ENCODE measurements around the gene ATG7. TPM values are rescaled to one million over a fixed set of nuclear protein-coding genes. Genes with fewer than 3 reads are reported as not detected.
A peak's percentile ranks its signal among the peaks of the same experiment; 100 is the strongest.

ATG7 gene
- total and polyA plus RNA-seq, 11 donors = 4.4 to 45.1 (median 14.4) TPM

DNA sequence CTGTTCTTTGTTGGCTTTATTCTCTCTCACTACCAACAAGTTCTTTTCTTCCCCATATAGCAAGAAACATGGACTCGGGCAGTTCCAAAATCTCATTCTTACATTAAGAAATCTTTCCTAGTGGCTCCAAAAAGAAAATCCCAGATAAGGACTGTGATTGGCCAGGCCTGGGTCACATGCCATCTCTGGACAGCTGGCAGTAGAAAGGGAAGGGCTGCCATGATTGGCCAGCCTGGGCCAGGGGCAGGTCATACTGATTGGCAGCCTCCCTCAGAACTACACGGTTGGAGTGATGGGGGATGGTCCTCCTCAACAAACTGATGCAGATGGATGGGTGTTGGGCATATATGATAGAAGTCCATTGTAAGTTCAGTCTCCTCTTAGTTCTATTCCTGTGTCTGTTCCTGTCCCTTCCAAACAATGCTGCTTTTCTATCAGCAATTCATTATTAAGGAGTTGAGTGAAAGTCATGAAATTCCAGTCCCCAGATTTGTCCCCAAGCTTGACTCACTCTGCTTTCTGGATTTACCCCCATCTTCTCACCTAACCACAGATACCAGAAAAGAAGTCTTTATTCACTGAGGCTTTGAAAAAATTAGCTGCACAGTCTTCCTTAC lies 175.5 kb downstream of the ATG7 start:
- no peak overlapping the region for H3K27ac ChIP-seq
- ATAC-seq (no peak), DNase-seq (no peak)
- H3K9me3 ChIP-seq = no peaks in the 10 kb centered on the region
- TF ChIP-seq POLR2A (IDR thresholded peaks at IDR 0.05) = no peak
- TF ChIP-seq, protein P1, sequence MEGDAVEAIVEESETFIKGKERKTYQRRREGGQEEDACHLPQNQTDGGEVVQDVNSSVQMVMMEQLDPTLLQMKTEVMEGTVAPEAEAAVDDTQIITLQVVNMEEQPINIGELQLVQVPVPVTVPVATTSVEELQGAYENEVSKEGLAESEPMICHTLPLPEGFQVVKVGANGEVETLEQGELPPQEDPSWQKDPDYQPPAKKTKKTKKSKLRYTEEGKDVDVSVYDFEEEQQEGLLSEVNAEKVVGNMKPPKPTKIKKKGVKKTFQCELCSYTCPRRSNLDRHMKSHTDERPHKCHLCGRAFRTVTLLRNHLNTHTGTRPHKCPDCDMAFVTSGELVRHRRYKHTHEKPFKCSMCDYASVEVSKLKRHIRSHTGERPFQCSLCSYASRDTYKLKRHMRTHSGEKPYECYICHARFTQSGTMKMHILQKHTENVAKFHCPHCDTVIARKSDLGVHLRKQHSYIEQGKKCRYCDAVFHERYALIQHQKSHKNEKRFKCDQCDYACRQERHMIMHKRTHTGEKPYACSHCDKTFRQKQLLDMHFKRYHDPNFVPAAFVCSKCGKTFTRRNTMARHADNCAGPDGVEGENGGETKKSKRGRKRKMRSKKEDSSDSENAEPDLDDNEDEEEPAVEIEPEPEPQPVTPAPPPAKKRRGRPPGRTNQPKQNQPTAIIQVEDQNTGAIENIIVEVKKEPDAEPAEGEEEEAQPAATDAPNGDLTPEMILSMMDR (IDR thresholded peaks at IDR 0.05) = no peak
- H3K27me3 ChIP-seq = no peaks in the 10 kb centered on the region
- peaks cover 0 to 3% (median 0%) of the 10 kb centered on the region in 9 donors for H3K36me3 ChIP-seq
- intact Hi-C loops (cut with DNase I) = loop anchor here in 1 of 10 donors (10.0 kb wide), 1 partner anchor 53 kb away; no protein-coding TSS in a partner anchor
- whole genome bisulfite sequencing, 4 donors = 40 to 90% (median 44%) methylated on average over 2 of the region's 2 CpGs
- no peak overlapping the region for H3K4me3 ChIP-seq
- H3K4me1 ChIP-seq = peaks cover 0 to 16% (median under 1%) of the 10 kb centered on the region in 12 donors

DNA sequence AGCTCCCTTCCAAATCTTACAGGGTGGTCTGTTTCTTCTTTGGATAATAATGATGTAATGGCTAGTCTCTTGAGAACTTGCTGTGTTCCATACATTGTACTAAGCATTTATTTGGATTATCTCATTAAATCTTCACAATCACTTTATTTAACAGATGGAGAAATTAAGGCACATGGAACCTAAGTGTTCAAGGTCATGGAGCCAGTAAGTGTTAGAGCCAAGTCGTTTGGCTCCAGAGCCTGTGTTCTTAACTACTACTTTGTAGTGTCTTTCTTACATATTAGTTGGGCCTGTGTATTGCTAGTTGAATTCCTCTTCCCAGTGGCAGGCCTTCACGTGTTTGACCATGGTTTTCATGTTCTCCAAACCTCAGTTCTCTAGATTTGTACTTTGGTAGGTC lies 177.8 kb downstream of the ATG7 start:
- Histone ChIP-seq H3K27ac (no peak overlapping the region), H3K36me3 (peaks cover 0 to 2% (median 0%) of the 10 kb centered on the region in 9 donors), H3K9me3 (no peaks in the 10 kb centered on the region), H3K27me3 (no peaks in the 10 kb centered on the region), H3K4me3 (no peak overlapping the region), H3K4me1 (peaks cover 0 to 32% (median 12%) of the 10 kb centered on the region in 12 donors)
- intact Hi-C loops (cut with DNase I) = no loop called here
- 90 to 96% (median 94%) methylated on average over 2 of the region's 2 CpGs for WGBS, 4 donors
- DNase-seq (no peak), ATAC-seq (no peak)
- TF ChIP-seq, protein P1 (IDR thresholded peaks at IDR 0.05) = no peak
- no peak for TF ChIP-seq POLR2A (IDR thresholded peaks at IDR 0.05)

DNA sequence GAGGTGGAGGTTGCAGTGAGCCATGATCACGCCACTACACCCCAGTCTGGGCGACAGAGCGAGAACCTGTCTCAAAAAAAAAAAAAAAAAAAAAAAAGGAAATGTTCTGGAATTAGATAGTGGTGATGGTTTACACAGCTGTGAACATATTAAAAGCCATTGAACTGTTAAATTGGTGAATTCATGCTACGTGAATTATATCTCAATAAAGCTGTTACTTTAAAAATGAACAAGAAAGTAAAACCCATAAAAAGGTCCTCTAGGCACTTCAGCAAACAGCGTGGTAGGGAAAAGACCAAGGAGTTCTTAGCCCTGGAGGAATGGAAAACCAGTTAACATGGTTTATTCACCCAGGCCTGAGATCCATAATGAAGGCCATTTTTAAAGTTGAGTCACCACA lies 180.1 kb downstream of the ATG7 start:
- peak overlapping the region in 5 of 12 donors; percentile 4 to 79 (median 57) for H3K27ac ChIP-seq
- H3K4me1 ChIP-seq = peaks cover 0 to 26% (median 7%) of the 10 kb centered on the region in 12 donors
- WGBS, 4 donors = 74 to 94% (median 83%) methylated on average over 5 of the region's 5 CpGs
- no peak overlapping the region for H3K4me3 ChIP-seq
- TF ChIP-seq, protein P1 (IDR thresholded peaks at IDR 0.05) = no peak
- TF ChIP-seq POLR2A (IDR thresholded peaks at IDR 0.05) = no peak
- no peaks in the 10 kb centered on the region for H3K9me3 ChIP-seq
- H3K36me3 ChIP-seq = no peaks in the 10 kb centered on the region
- H3K27me3 ChIP-seq = no peaks in the 10 kb centered on the region
- ATAC-seq (no peak), DNase-seq (no peak)
- intact Hi-C loops (cut with DNase I) = no loop called here

DNA sequence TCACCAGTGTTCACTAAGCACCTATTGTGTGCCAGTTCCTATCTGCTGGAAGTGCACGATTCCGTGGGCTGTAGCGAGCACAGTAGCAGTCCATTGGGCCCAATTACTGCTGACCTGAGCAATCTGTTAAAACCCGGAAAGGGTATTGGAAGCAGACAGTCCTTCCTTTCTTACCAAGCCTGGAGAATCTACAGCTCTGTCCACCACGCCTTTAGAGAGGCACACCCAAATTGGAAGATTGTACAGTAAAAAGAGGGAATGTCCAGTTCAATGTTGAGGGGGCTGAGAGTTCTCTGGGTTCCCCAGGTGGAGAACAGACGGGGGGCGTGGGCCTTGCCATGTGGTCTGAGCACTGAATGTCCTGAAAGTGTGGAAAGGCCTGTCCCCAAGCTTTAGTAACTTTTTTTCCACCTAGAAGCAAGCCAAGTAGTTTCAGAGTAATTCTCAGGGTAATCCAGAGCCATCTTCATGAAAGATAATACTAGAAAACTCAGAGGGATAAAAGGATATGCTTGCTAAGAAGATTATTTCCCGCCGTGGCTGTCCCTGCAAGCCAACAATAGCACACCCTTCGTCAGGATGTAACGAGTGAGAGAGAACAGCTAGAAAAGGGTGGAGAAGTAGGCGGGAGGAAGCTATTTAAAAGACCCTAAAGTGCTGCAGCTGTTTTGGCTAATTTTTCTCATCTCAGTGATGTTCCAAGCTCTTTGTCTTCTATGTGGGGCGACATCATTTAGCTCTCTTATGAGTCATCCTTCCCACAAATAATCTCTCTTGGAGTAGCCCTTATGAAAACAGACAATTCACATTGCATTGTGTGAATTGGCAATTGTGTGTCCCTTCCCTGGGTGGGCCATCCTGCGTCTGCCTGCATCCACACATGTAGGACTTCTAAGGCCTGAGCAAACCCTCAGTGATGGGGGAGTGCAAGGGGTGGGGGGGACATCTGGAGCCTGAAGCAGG lies 181.0 kb downstream of the ATG7 start:
- peak in 2 of 5 donors; percentile 25 to 46 for DNase-seq
- peak; percentile 66 to 87 (median 86) for ATAC-seq
- no peaks in the 10 kb centered on the region for H3K9me3 ChIP-seq

More for the DNA sequence above, 181.0 kb downstream of the ATG7 start:
- no peak overlapping the region for H3K4me3 ChIP-seq
- no peaks in the 10 kb centered on the region for H3K36me3 ChIP-seq
- H3K27ac ChIP-seq = peak overlapping the region in 8 of 12 donors; percentile 4 to 79 (median 54)
- H3K27me3 ChIP-seq = no peaks in the 10 kb centered on the region
- H3K4me1 ChIP-seq = peaks cover 0 to 26% (median 7%) of the 10 kb centered on the region in 12 donors
- intact Hi-C loops (cut with DNase I) = no loop called here
- 63 to 73% (median 69%) methylated on average over 14 of the region's 14 CpGs for WGBS, 4 donors
- no peak for TF ChIP-seq POLR2A (IDR thresholded peaks at IDR 0.05)
- TF ChIP-seq, protein P1 (IDR thresholded peaks at IDR 0.05) = no peak

All from heart left ventricle (tissue), 16 donors.